Measurements from ENCODE around the gene KLHDC10.
"Not testable (repeated sequence)": the region's sequence is repeated elsewhere in the genome, so short reads cannot be mapped to it uniquely, and the experiment has no call there.

Gene KLHDC10

GRCh38 chr7:130113887-130114286, 43.6 kb downstream of the KLHDC10 start:
- no peak for DNase-seq

GRCh38 chr7:130114374-130114773, 44.0 kb downstream of the KLHDC10 start:
- Histone ChIP-seq H3K36me3 (ENCODE audit: control insufficient read depth, insufficient read depth, low read length) (peaks cover 4% of the 10 kb centered on the region), H3K4me3 (ENCODE audit: insufficient read depth, low read depth, low read length, poor library complexity, severe bottlenecking) (no peak overlapping the region), H3K4me1 (ENCODE audit: control insufficient read depth, insufficient read depth, low read length, poor library complexity, severe bottlenecking) (no peaks in the 10 kb centered on the region), H3K9me3 (ENCODE audit: control insufficient read depth, low read length) (no peaks in the 10 kb centered on the region), H3K27ac (ENCODE audit: insufficient read depth, low read length, poor library complexity, severe bottlenecking) (no peak overlapping the region), H3K27me3 (replicated peaks; ENCODE audit: control insufficient read depth, insufficient read depth, low read length, poor library complexity, severe bottlenecking) (no peaks in the 10 kb centered on the region)
- DNase-seq, result no peak

More at GRCh38 chr7:130113887-130114286, 43.6 kb downstream of the KLHDC10 start:
- Histone ChIP-seq H3K9me3 (ENCODE audit: control insufficient read depth, low read length) (no peaks in the 10 kb centered on the region), H3K27me3 (replicated peaks; ENCODE audit: control insufficient read depth, insufficient read depth, low read length, poor library complexity, severe bottlenecking) (no peaks in the 10 kb centered on the region), H3K36me3 (ENCODE audit: control insufficient read depth, insufficient read depth, low read length) (peaks cover 4% of the 10 kb centered on the region), H3K4me3 (ENCODE audit: insufficient read depth, low read depth, low read length, poor library complexity, severe bottlenecking) (no peak overlapping the region), H3K4me1 (ENCODE audit: control insufficient read depth, insufficient read depth, low read length, poor library complexity, severe bottlenecking) (no peaks in the 10 kb centered on the region), H3K27ac (ENCODE audit: insufficient read depth, low read length, poor library complexity, severe bottlenecking) (no peak overlapping the region)

- no peak for DNase-seq
- no peaks in the 10 kb centered on the region for H3K4me1 ChIP-seq (ENCODE audit: control insufficient read depth, insufficient read depth, low read length, poor library complexity, severe bottlenecking)
- no peak overlapping the region for H3K27ac ChIP-seq (ENCODE audit: insufficient read depth, low read length, poor library complexity, severe bottlenecking)
These were observed 44.4 kb downstream of the KLHDC10 start for GRCh38 chr7:130114776-130115175.

GRCh38 chr7:130118294-130118693, 48.0 kb downstream of the KLHDC10 start:
- no peak for DNase-seq
- H3K4me1 ChIP-seq (ENCODE audit: control insufficient read depth, insufficient read depth, low read length, poor library complexity, severe bottlenecking), result no peaks in the 10 kb centered on the region
- no peaks in the 10 kb centered on the region for H3K9me3 ChIP-seq (ENCODE audit: control insufficient read depth, low read length)
- no peak overlapping the region for H3K27ac ChIP-seq (ENCODE audit: insufficient read depth, low read length, poor library complexity, severe bottlenecking)
- peaks cover 25% of the 10 kb centered on the region for H3K36me3 ChIP-seq (ENCODE audit: control insufficient read depth, insufficient read depth, low read length)
- no peak overlapping the region for H3K4me3 ChIP-seq (ENCODE audit: insufficient read depth, low read depth, low read length, poor library complexity, severe bottlenecking)
- no peaks in the 10 kb centered on the region for H3K27me3 ChIP-seq (replicated peaks; ENCODE audit: control insufficient read depth, insufficient read depth, low read length, poor library complexity, severe bottlenecking)

More at GRCh38 chr7:130114776-130115175, 44.4 kb downstream of the KLHDC10 start:
- H3K9me3 ChIP-seq (ENCODE audit: control insufficient read depth, low read length), result no peaks in the 10 kb centered on the region
- peaks cover 4% of the 10 kb centered on the region for H3K36me3 ChIP-seq (ENCODE audit: control insufficient read depth, insufficient read depth, low read length)
- no peaks in the 10 kb centered on the region for H3K27me3 ChIP-seq (replicated peaks; ENCODE audit: control insufficient read depth, insufficient read depth, low read length, poor library complexity, severe bottlenecking)
- no peak overlapping the region for H3K4me3 ChIP-seq (ENCODE audit: insufficient read depth, low read depth, low read length, poor library complexity, severe bottlenecking)

- Histone ChIP-seq H3K4me3 (ENCODE audit: insufficient read depth, low read depth, low read length, poor library complexity, severe bottlenecking) (no peak overlapping the region), H3K36me3 (ENCODE audit: control insufficient read depth, insufficient read depth, low read length) (peaks cover 28% of the 10 kb centered on the region), H3K27ac (ENCODE audit: insufficient read depth, low read length, poor library complexity, severe bottlenecking) (no peak overlapping the region), H3K4me1 (ENCODE audit: control insufficient read depth, insufficient read depth, low read length, poor library complexity, severe bottlenecking) (no peaks in the 10 kb centered on the region), H3K9me3 (ENCODE audit: control insufficient read depth, low read length) (no peaks in the 10 kb centered on the region), H3K27me3 (replicated peaks; ENCODE audit: control insufficient read depth, insufficient read depth, low read length, poor library complexity, severe bottlenecking) (no peaks in the 10 kb centered on the region)
- DNase-seq, result no peak
These were observed 48.5 kb downstream of the KLHDC10 start for GRCh38 chr7:130118801-130119200.

GRCh38 chr7:130123501-130123900, 53.2 kb downstream of the KLHDC10 start:
- Histone ChIP-seq H3K9me3 (ENCODE audit: control insufficient read depth, low read length) (no peaks in the 10 kb centered on the region), H3K36me3 (ENCODE audit: control insufficient read depth, insufficient read depth, low read length) (peaks cover 52% of the 10 kb centered on the region), H3K4me1 (ENCODE audit: control insufficient read depth, insufficient read depth, low read length, poor library complexity, severe bottlenecking) (no peaks in the 10 kb centered on the region), H3K27me3 (replicated peaks; ENCODE audit: control insufficient read depth, insufficient read depth, low read length, poor library complexity, severe bottlenecking) (no peaks in the 10 kb centered on the region), H3K27ac (ENCODE audit: insufficient read depth, low read length, poor library complexity, severe bottlenecking) (no peak overlapping the region), H3K4me3 (ENCODE audit: insufficient read depth, low read depth, low read length, poor library complexity, severe bottlenecking) (no peak overlapping the region)
- no peak for DNase-seq

GRCh38 chr7:130124711-130125110, 54.4 kb downstream of the KLHDC10 start:
- DNase-seq, result no peak
- Histone ChIP-seq H3K36me3 (ENCODE audit: control insufficient read depth, insufficient read depth, low read length) (peaks cover 54% of the 10 kb centered on the region), H3K9me3 (ENCODE audit: control insufficient read depth, low read length) (no peaks in the 10 kb centered on the region)

GRCh38 chr7:130126840-130127239, 56.5 kb downstream of the KLHDC10 start:
- H3K27ac ChIP-seq (ENCODE audit: insufficient read depth, low read length, poor library complexity, severe bottlenecking); H3K4me3 ChIP-seq (ENCODE audit: insufficient read depth, low read depth, low read length, poor library complexity, severe bottlenecking); H3K4me1 ChIP-seq (ENCODE audit: control insufficient read depth, insufficient read depth, low read length, poor library complexity, severe bottlenecking); H3K27me3 ChIP-seq (replicated peaks; ENCODE audit: control insufficient read depth, insufficient read depth, low read length, poor library complexity, severe bottlenecking); H3K9me3 ChIP-seq (ENCODE audit: control insufficient read depth, low read length); DNase-seq: not testable (repeated sequence)
- peaks cover 54% of the 10 kb centered on the region for H3K36me3 ChIP-seq (ENCODE audit: control insufficient read depth, insufficient read depth, low read length)

More at GRCh38 chr7:130124711-130125110, 54.4 kb downstream of the KLHDC10 start:
- no peaks in the 10 kb centered on the region for H3K27me3 ChIP-seq (replicated peaks; ENCODE audit: control insufficient read depth, insufficient read depth, low read length, poor library complexity, severe bottlenecking)
- H3K27ac ChIP-seq (ENCODE audit: insufficient read depth, low read length, poor library complexity, severe bottlenecking), result no peak overlapping the region
- H3K4me1 ChIP-seq (ENCODE audit: control insufficient read depth, insufficient read depth, low read length, poor library complexity, severe bottlenecking), result no peaks in the 10 kb centered on the region
- no peak overlapping the region for H3K4me3 ChIP-seq (ENCODE audit: insufficient read depth, low read depth, low read length, poor library complexity, severe bottlenecking)

- no peak overlapping the region for H3K4me3 ChIP-seq (ENCODE audit: insufficient read depth, low read depth, low read length, poor library complexity, severe bottlenecking)
- peaks cover 50% of the 10 kb centered on the region for H3K36me3 ChIP-seq (ENCODE audit: control insufficient read depth, insufficient read depth, low read length)
- DNase-seq, result no peak
- no peaks in the 10 kb centered on the region for H3K9me3 ChIP-seq (ENCODE audit: control insufficient read depth, low read length)
- H3K27ac ChIP-seq (ENCODE audit: insufficient read depth, low read length, poor library complexity, severe bottlenecking), result no peak overlapping the region
- H3K27me3 ChIP-seq (replicated peaks; ENCODE audit: control insufficient read depth, insufficient read depth, low read length, poor library complexity, severe bottlenecking), result no peaks in the 10 kb centered on the region
- no peaks in the 10 kb centered on the region for H3K4me1 ChIP-seq (ENCODE audit: control insufficient read depth, insufficient read depth, low read length, poor library complexity, severe bottlenecking)
These were observed 57.1 kb downstream of the KLHDC10 start for GRCh38 chr7:130127404-130127803.

- no peak overlapping the region for H3K27ac ChIP-seq (ENCODE audit: insufficient read depth, low read length, poor library complexity, severe bottlenecking)
- H3K9me3 ChIP-seq (ENCODE audit: control insufficient read depth, low read length), result no peaks in the 10 kb centered on the region
- no peak overlapping the region for H3K4me3 ChIP-seq (ENCODE audit: insufficient read depth, low read depth, low read length, poor library complexity, severe bottlenecking)
- DNase-seq, result no peak
- H3K27me3 ChIP-seq (replicated peaks; ENCODE audit: control insufficient read depth, insufficient read depth, low read length, poor library complexity, severe bottlenecking), result no peaks in the 10 kb centered on the region
- H3K36me3 ChIP-seq (ENCODE audit: control insufficient read depth, insufficient read depth, low read length), result peaks cover 50% of the 10 kb centered on the region
- H3K4me1 ChIP-seq (ENCODE audit: control insufficient read depth, insufficient read depth, low read length, poor library complexity, severe bottlenecking), result no peaks in the 10 kb centered on the region
These were observed 57.5 kb downstream of the KLHDC10 start for GRCh38 chr7:130127821-130128317.

Data from effector memory CD4-positive, alpha-beta T cell (primary cell).